HL-60 (cell line): ENCODE results near the gene ITGA5.

ENCODE experiments used
- POLR2AphosphoS5 ChIP-seq: IDR thresholded peaks from 2 replicates; pipeline ENCODE4 v1.6.1; 2012; ENCODE audit warnings: low read depth
- TF ChIP-seq, protein P1 (sequence below): IDR thresholded peaks from one replicate; pipeline ENCODE4 v1.5.1; 2011; ENCODE audit warnings: low read length, control low read depth, inconsistent platforms; ENCODE audit not compliant: insufficient read depth

DNA sequence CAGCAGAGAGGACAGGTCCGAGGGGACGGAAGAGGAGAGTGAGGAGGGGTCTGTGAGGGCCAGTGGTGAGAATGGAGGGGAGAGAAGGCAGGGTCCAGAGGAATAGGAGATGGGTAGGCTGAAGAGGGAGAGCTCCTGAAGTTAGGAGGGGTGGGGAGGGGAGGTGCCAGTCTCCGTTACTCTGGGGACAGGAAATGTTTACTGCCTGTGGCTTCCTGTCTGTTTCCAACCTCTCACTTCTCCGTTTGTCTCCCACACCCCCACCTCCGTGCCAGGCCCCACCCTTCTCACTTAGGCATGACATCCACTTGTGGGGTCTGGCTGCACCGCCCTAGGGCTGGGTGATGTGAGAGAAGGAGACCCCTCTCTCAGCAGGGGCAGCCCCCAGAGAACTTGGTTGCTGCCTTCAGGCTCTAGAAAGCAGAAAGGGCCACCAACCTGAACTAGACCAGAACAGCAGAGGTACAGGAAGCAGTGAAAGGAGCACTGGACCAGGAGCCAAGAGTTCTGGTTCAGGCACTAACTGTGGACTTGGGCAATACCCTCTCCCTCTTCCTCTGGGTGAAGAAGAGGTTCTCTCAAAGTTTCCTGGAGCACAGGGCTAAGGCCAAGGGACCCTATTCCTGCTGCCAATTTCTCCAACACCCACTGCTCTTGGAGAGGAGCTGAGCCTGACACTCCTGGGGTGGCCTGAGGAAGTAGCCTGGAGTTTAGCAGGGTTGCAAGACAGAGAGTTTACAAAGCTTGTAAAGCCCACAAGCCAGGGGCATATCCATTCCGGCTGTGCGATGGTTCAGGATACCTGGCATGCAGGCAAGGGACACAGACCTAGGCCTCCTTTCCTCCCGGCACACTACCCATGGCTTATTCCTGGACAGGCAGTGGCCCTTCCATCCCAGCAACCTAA, 5.5 kb downstream of the ITGA5 start:
- TF ChIP-seq, protein P1, sequence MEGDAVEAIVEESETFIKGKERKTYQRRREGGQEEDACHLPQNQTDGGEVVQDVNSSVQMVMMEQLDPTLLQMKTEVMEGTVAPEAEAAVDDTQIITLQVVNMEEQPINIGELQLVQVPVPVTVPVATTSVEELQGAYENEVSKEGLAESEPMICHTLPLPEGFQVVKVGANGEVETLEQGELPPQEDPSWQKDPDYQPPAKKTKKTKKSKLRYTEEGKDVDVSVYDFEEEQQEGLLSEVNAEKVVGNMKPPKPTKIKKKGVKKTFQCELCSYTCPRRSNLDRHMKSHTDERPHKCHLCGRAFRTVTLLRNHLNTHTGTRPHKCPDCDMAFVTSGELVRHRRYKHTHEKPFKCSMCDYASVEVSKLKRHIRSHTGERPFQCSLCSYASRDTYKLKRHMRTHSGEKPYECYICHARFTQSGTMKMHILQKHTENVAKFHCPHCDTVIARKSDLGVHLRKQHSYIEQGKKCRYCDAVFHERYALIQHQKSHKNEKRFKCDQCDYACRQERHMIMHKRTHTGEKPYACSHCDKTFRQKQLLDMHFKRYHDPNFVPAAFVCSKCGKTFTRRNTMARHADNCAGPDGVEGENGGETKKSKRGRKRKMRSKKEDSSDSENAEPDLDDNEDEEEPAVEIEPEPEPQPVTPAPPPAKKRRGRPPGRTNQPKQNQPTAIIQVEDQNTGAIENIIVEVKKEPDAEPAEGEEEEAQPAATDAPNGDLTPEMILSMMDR = no peak
- TF ChIP-seq POLR2AphosphoS5 = no peak
